A549 treated with CORT108297 at 1 μM for 4 hours (cell line): ENCODE measurements around the gene FBXW10B. TPM values are rescaled to one million over a fixed set of nuclear protein-coding genes. Genes with fewer than 3 reads are reported as not detected.

Experiments used
- total RNA-seq: library from RNA; stranded (reverse); fragments of 200-300 nt; extraction: Qiagen RNA extraction; gene quantifications from 5 replicates; pipeline ENCODE4 v1.2.3, GENCODE V29; 2022

Gene FBXW10B
- total RNA-seq: 2.7 to 4.2 TPM (median 4.1 TPM) in 5 replicates

GRCh38 chr17:15619331-15620058, at the start of gene FBXW10B:
TSS of gene FBXW10B (minus strand) at chr17:15619704. CDS start at chr17:15619512, 192 bp downstream.

Other genes with a start within 250 kb of the FBXW10B start
- 0.85 to 1.4 TPM (median 1.1 TPM) in 4 of 5 replicates, not detected in the other for gene CDRT4, start 152.1 kb downstream of the FBXW10B start, total RNA-seq
- 7.3 to 10.1 TPM (median 8.9 TPM) in 5 replicates for gene TVP23C, start 56.2 kb downstream of the FBXW10B start, total RNA-seq
- 227 to 278 TPM (median 233 TPM) in 5 replicates for gene TRIM16, start 64.6 kb upstream of the FBXW10B start, total RNA-seq
- 23.2 to 36.0 TPM (median 27.7 TPM) in 5 replicates for gene ZNF286A, start 80.0 kb upstream of the FBXW10B start, total RNA-seq
- gene TBC1D26, start 112.6 kb upstream of the FBXW10B start, total RNA-seq: 0.02 TPM in 1 of 5 replicates, not detected in the others